HepG2 (cell line): ENCODE data around the gene PDZD7. TPM values are rescaled to one million over a fixed set of nuclear protein-coding genes. Genes with fewer than 3 reads are reported as not detected.

Experiments used
- BATF2 ChIP-seq: sonication (generic); formaldehyde crosslinking; IDR thresholded peaks from 2 replicates; pipeline ENCODE4 v1.8.0; 2022; ENCODE audit warnings: mild to moderate bottlenecking, missing genetic modification reagents, moderate library complexity
- EHMT2 ChIP-seq: fragments of 200-600 bp; sonication (generic); IDR thresholded peaks from 2 replicates; pipeline ENCODE4 v1.7.0; 2017; ENCODE audit warnings: antibody characterized with exemption, low read depth, low read length, borderline replicate concordance
- FOXA1 ChIP-seq, 2 experiments: fragments of 450-650 bp in 1 of 2; sonication (generic) in 1 of 2; formaldehyde crosslinking in 1 of 2; IDR thresholded peaks; 2 replicates each; pipeline versions ENCODE4 v1.4.0 to v1.6.1; 2016 to 2020; ENCODE audit warnings: missing genetic modification reagents in 1 of 2
- FOXC1 ChIP-seq: sonication (generic); formaldehyde crosslinking; IDR thresholded peaks from 2 replicates; pipeline ENCODE4 v1.8.0; 2022; ENCODE audit warnings: mild to moderate bottlenecking, missing genetic modification reagents, borderline replicate concordance
- GTF3A ChIP-seq: sonication (generic); formaldehyde crosslinking; conservative IDR thresholded peaks from 2 replicates; pipeline ENCODE4 v1.4.0; 2020; ENCODE audit warnings: mild to moderate bottlenecking, missing genetic modification reagents
- HDAC1 ChIP-seq: sonication (generic); formaldehyde crosslinking; IDR thresholded peaks from 2 replicates; pipeline ENCODE4 v1.5.1; 2020; ENCODE audit warnings: mild to moderate bottlenecking, missing genetic modification reagents
- MYC ChIP-seq: sonication (generic); formaldehyde crosslinking; IDR thresholded peaks from 2 replicates; pipeline ENCODE4 v1.9.0; 2021; ENCODE audit warnings: missing genetic modification reagents, borderline replicate concordance
- NR3C1 ChIP-seq: sonication (generic); formaldehyde crosslinking; IDR thresholded peaks from 2 replicates; pipeline ENCODE4 v1.4.0; 2020; ENCODE audit warnings: missing genetic modification reagents
- RELA ChIP-seq: sonication (generic); formaldehyde crosslinking; IDR thresholded peaks from 2 replicates; pipeline ENCODE4 v1.4.0; 2020; ENCODE audit warnings: missing genetic modification reagents
- SRSF9 ChIP-seq: fragments of 200-400 bp; formaldehyde crosslinking; IDR thresholded peaks from 2 replicates; pipeline ENCODE4 v1.6.1; 2018; ENCODE audit warnings: borderline replicate concordance, mild to moderate bottlenecking, low read depth, low read length; ENCODE audit not compliant: insufficient read depth, poor library complexity, severe bottlenecking
- U2AF2 ChIP-seq: fragments of 200-400 bp; formaldehyde crosslinking; IDR thresholded peaks from 2 replicates; pipeline ENCODE4 v1.6.1; 2017; ENCODE audit warnings: low read depth, mild to moderate bottlenecking, low read length
- ZFP82 ChIP-seq: sonication (generic); formaldehyde crosslinking; IDR thresholded peaks from 2 replicates; pipeline ENCODE4 v1.5.1; 2020; ENCODE audit warnings: mild to moderate bottlenecking, missing genetic modification reagents, borderline replicate concordance
- ZNF24 ChIP-seq: fragments of 450-650 bp; IDR thresholded peaks from 2 replicates; pipeline ENCODE4 v1.6.1; 2017; ENCODE audit warnings: antibody characterized with exemption, mild to moderate bottlenecking
- ZNF3 ChIP-seq: IDR thresholded peaks from 2 replicates; pipeline ENCODE4 v1.7.0; 2017; ENCODE audit warnings: inconsistent platforms
- ZNF598 ChIP-seq: sonication (generic); formaldehyde crosslinking; IDR thresholded peaks from 2 replicates; pipeline ENCODE4 v1.5.1; 2020; ENCODE audit warnings: mild to moderate bottlenecking, missing genetic modification reagents, borderline replicate concordance
- ZNF619 ChIP-seq: sonication (generic); formaldehyde crosslinking; IDR thresholded peaks from 2 replicates; pipeline ENCODE4 v1.4.0; 2020; ENCODE audit warnings: mild to moderate bottlenecking, missing genetic modification reagents
- polyA plus RNA-seq, 8 experiments: library from polyadenylated mRNA; depleted of rRNA in 3 of 8; stranded (reverse) in 7 of 8; unstranded in 1 of 8; fragments of >200 nt; fragmentation: Illumina TruSeq in 4 of 8; extraction: Trizol in 4 of 8; gene quantifications; 2 replicates each; pipeline versions ENCODE4 v1.2.1 to v1.2.3, GENCODE V29; 2011 to 2016; ENCODE audit warnings: low read depth in 4 of 8, missing spikeins in 1 of 8, mixed read lengths in 1 of 8; ENCODE audit not compliant: insufficient read depth in 1 of 8
- total RNA-seq, 5 experiments: library from RNA; depleted of rRNA; stranded (reverse); fragments of >200 nt; fragmentation: Illumina TruSeq; extraction: Trizol; gene quantifications; 2 replicates each; pipeline ENCODE4 v1.2.3, GENCODE V29; 2016; ENCODE audit warnings: low read depth in 1 of 5
- TF ChIP-seq, protein P1 (sequence below): sonication (generic); IDR thresholded peaks from 2 replicates; pipeline ENCODE4 v1.6.1; 2016; ENCODE audit warnings: low read depth, borderline replicate concordance
- TF ChIP-seq, protein P2 (sequence below): IDR thresholded peaks from 2 replicates; pipeline ENCODE4 v1.6.1; 2016; ENCODE audit warnings: low read depth
- TF ChIP-seq, protein P3 (sequence below): sonication (generic); formaldehyde crosslinking; IDR thresholded peaks from 2 replicates; pipeline ENCODE4; 2020; ENCODE audit warnings: missing genetic modification reagents, mild to moderate bottlenecking, borderline replicate concordance

The PDZD7 gene
- total and polyA plus RNA-seq, 2 of the 13 experiments (the other 11 are each of a cell fraction or from before 2014, with no cell fraction given): 0.58 to 0.73 TPM

- TF ChIP-seq, protein P1, sequence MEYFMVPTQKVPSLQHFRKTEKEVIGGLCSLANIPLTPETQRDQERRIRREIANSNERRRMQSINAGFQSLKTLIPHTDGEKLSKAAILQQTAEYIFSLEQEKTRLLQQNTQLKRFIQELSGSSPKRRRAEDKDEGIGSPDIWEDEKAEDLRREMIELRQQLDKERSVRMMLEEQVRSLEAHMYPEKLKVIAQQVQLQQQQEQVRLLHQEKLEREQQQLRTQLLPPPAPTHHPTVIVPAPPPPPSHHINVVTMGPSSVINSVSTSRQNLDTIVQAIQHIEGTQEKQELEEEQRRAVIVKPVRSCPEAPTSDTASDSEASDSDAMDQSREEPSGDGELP: no peak
- TF ChIP-seq ZNF24 (no peak), MYC (CRISPR knock-in tag) (peak; percentile 83), BATF2 (no peak), EHMT2 (no peak), GTF3A (CRISPR knock-in tag) (no peak; the same call in 1 of the 2 replicates), FOXA1 (IDR thresholded peaks at IDR 0.05) (no peak), FOXA1 (CRISPR knock-in tag; IDR thresholded peaks at IDR 0.05) (peak; percentile 32; the same call in 1 of the 2 replicates), ZNF598 (CRISPR knock-in tag) (no peak), ZNF3 (CRISPR knock-in tag) (no peak), ZNF619 (CRISPR knock-in tag) (peak; percentile 64), RELA (CRISPR knock-in tag) (no peak), HDAC1 (CRISPR knock-in tag) (0 out of 2 replicates have a peak, but pooled peaks have one; percentile 44), FOXC1 (CRISPR knock-in tag) (peak; percentile 6; the same call in 1 of the 2 replicates), SRSF9 (no peak), ZFP82 (CRISPR knock-in tag) (no peak; the same call in none of the 2 replicates), U2AF2 (no peak), NR3C1 (CRISPR knock-in tag) (no peak)
- TF ChIP-seq, protein P2, sequence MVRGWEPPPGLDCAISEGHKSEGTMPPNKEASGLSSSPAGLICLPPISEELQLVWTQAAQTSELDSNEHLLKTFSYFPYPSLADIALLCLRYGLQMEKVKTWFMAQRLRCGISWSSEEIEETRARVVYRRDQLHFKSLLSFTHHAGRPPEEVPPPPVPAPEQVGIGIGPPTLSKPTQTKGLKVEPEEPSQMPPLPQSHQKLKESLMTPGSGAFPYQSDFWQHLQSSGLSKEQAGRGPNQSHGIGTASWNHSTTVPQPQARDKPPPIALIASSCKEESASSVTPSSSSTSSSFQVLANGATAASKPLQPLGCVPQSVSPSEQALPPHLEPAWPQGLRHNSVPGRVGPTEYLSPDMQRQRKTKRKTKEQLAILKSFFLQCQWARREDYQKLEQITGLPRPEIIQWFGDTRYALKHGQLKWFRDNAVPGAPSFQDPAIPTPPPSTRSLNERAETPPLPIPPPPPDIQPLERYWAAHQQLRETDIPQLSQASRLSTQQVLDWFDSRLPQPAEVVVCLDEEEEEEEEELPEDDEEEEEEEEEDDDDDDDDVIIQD (CRISPR knock-in tag): no peak
- TF ChIP-seq, protein P3, sequence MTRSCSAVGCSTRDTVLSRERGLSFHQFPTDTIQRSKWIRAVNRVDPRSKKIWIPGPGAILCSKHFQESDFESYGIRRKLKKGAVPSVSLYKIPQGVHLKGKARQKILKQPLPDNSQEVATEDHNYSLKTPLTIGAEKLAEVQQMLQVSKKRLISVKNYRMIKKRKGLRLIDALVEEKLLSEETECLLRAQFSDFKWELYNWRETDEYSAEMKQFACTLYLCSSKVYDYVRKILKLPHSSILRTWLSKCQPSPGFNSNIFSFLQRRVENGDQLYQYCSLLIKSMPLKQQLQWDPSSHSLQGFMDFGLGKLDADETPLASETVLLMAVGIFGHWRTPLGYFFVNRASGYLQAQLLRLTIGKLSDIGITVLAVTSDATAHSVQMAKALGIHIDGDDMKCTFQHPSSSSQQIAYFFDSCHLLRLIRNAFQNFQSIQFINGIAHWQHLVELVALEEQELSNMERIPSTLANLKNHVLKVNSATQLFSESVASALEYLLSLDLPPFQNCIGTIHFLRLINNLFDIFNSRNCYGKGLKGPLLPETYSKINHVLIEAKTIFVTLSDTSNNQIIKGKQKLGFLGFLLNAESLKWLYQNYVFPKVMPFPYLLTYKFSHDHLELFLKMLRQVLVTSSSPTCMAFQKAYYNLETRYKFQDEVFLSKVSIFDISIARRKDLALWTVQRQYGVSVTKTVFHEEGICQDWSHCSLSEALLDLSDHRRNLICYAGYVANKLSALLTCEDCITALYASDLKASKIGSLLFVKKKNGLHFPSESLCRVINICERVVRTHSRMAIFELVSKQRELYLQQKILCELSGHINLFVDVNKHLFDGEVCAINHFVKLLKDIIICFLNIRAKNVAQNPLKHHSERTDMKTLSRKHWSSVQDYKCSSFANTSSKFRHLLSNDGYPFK (CRISPR knock-in tag): peak; percentile 55; the same call in 1 of the 2 replicates
These were observed 33.4 kb downstream of the PDZD7 start (continued) for GRCh38 chr10:100997360-100998182.
